Panc1 (cell line): ENCODE data around the gene TRABD2B. TPM values are rescaled to one million over a fixed set of nuclear protein-coding genes. Genes with fewer than 3 reads are reported as not detected.

Source experiments
- ATAC-seq: fragments of 200-7000 bp; cut with Tn5 transposase; 2 replicates; pipeline ENCODE4 v1.9.1; 2020; ENCODE audit warnings: mild to moderate bottlenecking, moderate library complexity
- BruUV-seq: library from RNA; stranded (reverse); fragments of 400-500 nt; replicated peaks from 2 replicates; lab custom pipeline; 2021; lab: Mats Ljungman, UMichigan
- CTCF ChIA-PET: fragments of 300-600 bp; sonication (Branson Sonifier 250); formaldehyde crosslinking; loops from one replicate; lab custom pipeline; 2022; ENCODE audit warnings: antibody characterized with exemption; lab: Charles Lee
- POLR2A ChIA-PET: fragments of 300-600 bp; sonication (Branson Sonifier 250); formaldehyde crosslinking; loops from one replicate; lab custom pipeline; 2022; ENCODE audit warnings: antibody characterized with exemption; lab: Charles Lee
- DNase-seq: peaks from one replicate; pipeline ENCODE4 v3.0.0-alpha.2; 2010; ENCODE audit warnings: low read depth, low spot score
- H3K27ac ChIP-seq: 2 replicates; pipeline ENCODE4 v1.5.1; 2011; ENCODE audit warnings: mild to moderate bottlenecking, low read length, inconsistent platforms
- H3K27me3 ChIP-seq: fragments of 200-500 bp; sonication (Bioruptor generic); 2 replicates; pipeline ENCODE4 v1.6.0; 2014; ENCODE audit warnings: low read length, inconsistent platforms; ENCODE audit not compliant: control insufficient read depth, insufficient read depth
- H3K36me3 ChIP-seq: fragments of 200-500 bp; sonication (Bioruptor generic); 2 replicates; pipeline ENCODE4 v1.5.1; 2014; ENCODE audit warnings: inconsistent platforms, mild to moderate bottlenecking, low read length, moderate library complexity; ENCODE audit not compliant: control insufficient read depth, insufficient read depth
- H3K4me1 ChIP-seq: 2 replicates; pipeline ENCODE4 v1.5.1; 2011; ENCODE audit warnings: inconsistent platforms, mild to moderate bottlenecking, low read length, moderate library complexity; ENCODE audit not compliant: control insufficient read depth, insufficient read depth
- H3K4me3 ChIP-seq, 2 experiments: 2 replicates each; pipeline ENCODE4 v1.5.1; 2011 to 2012; ENCODE audit warnings: low read depth in 2 of 2, low read length in 2 of 2, mild to moderate bottlenecking in 2 of 2, inconsistent platforms in 1 of 2, moderate library complexity in 1 of 2
- H3K9me3 ChIP-seq: fragments of 200-500 bp; sonication (Bioruptor generic); 2 replicates; pipeline ENCODE4 v1.5.1; 2014; ENCODE audit warnings: low read depth, mild to moderate bottlenecking, inconsistent platforms, low read length, moderate library complexity; ENCODE audit not compliant: control insufficient read depth, insufficient read depth
- CTCF ChIP-seq: fragments of 450-650 bp; IDR thresholded peaks from 2 replicates; pipeline ENCODE4 v1.5.1; 2017; ENCODE audit warnings: mild to moderate bottlenecking
- POLR2AphosphoS5 ChIP-seq: IDR thresholded peaks from 2 replicates; pipeline ENCODE4 v1.6.1; 2012; ENCODE audit warnings: mild to moderate bottlenecking, low read depth, low read length, moderate library complexity
- SIN3A ChIP-seq: IDR thresholded peaks from 2 replicates; pipeline ENCODE4 v1.6.1; 2012; ENCODE audit warnings: low read depth, mild to moderate bottlenecking, low read length, moderate library complexity, borderline replicate concordance; ENCODE audit not compliant: insufficient read depth
- TCF7L2 ChIP-seq: IDR thresholded peaks from 2 replicates; pipeline ENCODE4 v1.6.1; 2011; ENCODE audit warnings: mild to moderate bottlenecking, low read depth, low read length, inconsistent platforms
- in situ Hi-C: cut with HindIII; loops from 2 replicates; pipeline ENCODE4 v1.10.0; 2016; ENCODE audit warnings: low sequenced_read_pairs, low pct_unique_long_range_greater_than_20kb
- intact Hi-C: fragments of 100-400 bp; cut with micrococcal nuclease; formaldehyde crosslinking; loops from one replicate; pipeline ENCODE4 v1.10.0; 2022; ENCODE audit not compliant: unreplicated experiment
- total RNA-seq: library from RNA; stranded (reverse); gene quantifications from one replicate; pipeline ENCODE4 v1.2.1, GENCODE V29; 2021; ENCODE audit not compliant: unreplicated experiment
- TF ChIP-seq, protein P1 (sequence below), 2 experiments: IDR thresholded peaks; 2 replicates each; pipeline ENCODE4 v1.6.1; 2011 to 2012; ENCODE audit warnings: low read depth in 2 of 2, control low read depth in 1 of 2, low read length in 1 of 2, mild to moderate bottlenecking in 1 of 2, moderate library complexity in 1 of 2; ENCODE audit not compliant: insufficient read depth in 1 of 2

Gene TRABD2B
- total RNA-seq, 1 experiment from 2014 or later = not detected

DNA sequence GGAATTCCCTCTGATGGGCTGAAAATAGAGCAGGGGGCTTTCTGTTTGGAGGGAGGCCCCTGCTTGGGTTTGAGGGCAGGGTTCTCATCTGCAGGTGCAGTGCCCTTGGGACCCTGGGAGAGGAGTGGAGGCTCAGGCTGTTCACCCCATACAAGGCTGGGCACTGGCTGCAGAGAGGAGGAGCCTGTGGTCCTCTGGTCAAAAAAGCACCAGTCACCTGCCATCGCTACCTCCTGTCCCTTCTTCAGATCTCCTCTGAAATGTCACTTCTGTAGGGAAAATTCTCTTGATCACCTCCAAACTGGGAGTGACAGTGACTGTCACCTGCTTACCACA is 108.9 kb downstream of the TRABD2B start:
- ChIA-PET POLR2A (no interaction called here), CTCF (no interaction called here)
- peaks cover 6% of the 10 kb centered on the region for H3K27me3 ChIP-seq
- H3K4me1 ChIP-seq = no peaks in the 10 kb centered on the region
- intact Hi-C loops (no loop called here), in situ Hi-C loops (no loop called here)
- TF ChIP-seq CTCF = no peak
- TF ChIP-seq SIN3A = no peak
- TF ChIP-seq TCF7L2 = no peak
- TF ChIP-seq, protein P1, sequence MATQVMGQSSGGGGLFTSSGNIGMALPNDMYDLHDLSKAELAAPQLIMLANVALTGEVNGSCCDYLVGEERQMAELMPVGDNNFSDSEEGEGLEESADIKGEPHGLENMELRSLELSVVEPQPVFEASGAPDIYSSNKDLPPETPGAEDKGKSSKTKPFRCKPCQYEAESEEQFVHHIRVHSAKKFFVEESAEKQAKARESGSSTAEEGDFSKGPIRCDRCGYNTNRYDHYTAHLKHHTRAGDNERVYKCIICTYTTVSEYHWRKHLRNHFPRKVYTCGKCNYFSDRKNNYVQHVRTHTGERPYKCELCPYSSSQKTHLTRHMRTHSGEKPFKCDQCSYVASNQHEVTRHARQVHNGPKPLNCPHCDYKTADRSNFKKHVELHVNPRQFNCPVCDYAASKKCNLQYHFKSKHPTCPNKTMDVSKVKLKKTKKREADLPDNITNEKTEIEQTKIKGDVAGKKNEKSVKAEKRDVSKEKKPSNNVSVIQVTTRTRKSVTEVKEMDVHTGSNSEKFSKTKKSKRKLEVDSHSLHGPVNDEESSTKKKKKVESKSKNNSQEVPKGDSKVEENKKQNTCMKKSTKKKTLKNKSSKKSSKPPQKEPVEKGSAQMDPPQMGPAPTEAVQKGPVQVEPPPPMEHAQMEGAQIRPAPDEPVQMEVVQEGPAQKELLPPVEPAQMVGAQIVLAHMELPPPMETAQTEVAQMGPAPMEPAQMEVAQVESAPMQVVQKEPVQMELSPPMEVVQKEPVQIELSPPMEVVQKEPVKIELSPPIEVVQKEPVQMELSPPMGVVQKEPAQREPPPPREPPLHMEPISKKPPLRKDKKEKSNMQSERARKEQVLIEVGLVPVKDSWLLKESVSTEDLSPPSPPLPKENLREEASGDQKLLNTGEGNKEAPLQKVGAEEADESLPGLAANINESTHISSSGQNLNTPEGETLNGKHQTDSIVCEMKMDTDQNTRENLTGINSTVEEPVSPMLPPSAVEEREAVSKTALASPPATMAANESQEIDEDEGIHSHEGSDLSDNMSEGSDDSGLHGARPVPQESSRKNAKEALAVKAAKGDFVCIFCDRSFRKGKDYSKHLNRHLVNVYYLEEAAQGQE (IDR thresholded peaks at IDR 0.05; ENCODE audit: insufficient read depth in 1 of 2, low read depth in 2 of 2, low read length in 1 of 2) = no peak
- no peak for TF ChIP-seq POLR2AphosphoS5
- BruUV-seq = no TSS peak
- ATAC-seq (no peak), DNase-seq (no peak)
- H3K27ac ChIP-seq = no peak overlapping the region
- no peaks in the 10 kb centered on the region for H3K36me3 ChIP-seq
- no peak overlapping the region for H3K4me3 ChIP-seq
- H3K9me3 ChIP-seq = no peaks in the 10 kb centered on the region

DNA sequence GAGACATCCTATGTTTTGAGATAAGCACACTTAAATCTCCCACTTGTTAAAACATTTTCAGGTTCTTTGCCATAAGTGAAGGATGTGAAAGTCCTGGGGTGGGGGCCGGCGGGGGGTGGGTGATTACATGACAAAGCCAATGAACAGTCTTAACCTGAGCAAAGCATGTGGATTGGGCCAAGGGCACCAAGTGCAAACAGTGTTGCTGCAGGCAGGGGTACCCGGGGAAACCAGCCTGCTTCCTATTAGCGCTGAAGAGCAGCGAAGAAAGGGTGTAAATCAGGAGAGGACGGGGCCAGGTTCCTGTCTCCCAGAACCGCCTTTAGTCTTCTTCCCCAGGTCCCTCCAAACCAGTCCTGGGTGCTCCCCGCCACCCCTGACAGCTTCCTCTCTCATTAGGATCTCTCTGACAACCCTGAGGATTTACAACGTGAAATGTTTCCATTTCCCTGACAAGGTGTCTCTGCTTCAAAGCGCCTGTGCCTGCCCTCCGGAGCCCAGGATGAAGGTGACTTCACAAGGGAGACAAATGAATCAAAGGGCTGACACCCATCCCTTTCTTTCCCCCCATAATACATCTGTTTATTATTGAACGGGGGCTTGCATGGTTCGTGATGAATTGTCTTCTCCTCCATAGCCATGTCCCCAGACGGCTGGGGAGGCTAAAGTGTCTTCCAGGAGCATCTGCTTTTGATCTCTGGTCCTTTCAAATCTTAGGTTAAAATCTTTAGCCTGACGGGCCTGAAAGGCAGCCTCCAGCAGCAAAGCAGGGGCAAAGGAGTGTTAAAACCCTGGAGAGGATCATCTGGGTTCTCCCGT is 109.5 kb downstream of the TRABD2B start:
- no peak for TF ChIP-seq POLR2AphosphoS5
- TF ChIP-seq, protein P1 (IDR thresholded peaks at IDR 0.05; ENCODE audit: insufficient read depth in 1 of 2, low read depth in 2 of 2, low read length in 1 of 2) = no peak
- no peak for TF ChIP-seq CTCF
- no peak for TF ChIP-seq TCF7L2
- TF ChIP-seq SIN3A = no peak
- no peak for DNase-seq
- no TSS peak for BruUV-seq
- POLR2A ChIA-PET = no interaction called here
- CTCF ChIA-PET = no interaction called here
- Histone ChIP-seq H3K27ac (no peak overlapping the region), H3K9me3 (no peaks in the 10 kb centered on the region), H3K27me3 (peaks cover 2% of the 10 kb centered on the region; the same call in 1 of the 2 replicates), H3K4me1 (no peaks in the 10 kb centered on the region), H3K36me3 (no peaks in the 10 kb centered on the region), H3K4me3 (no peak overlapping the region)
- intact Hi-C loops (no loop called here), in situ Hi-C loops (no loop called here)
- ATAC-seq = no peak
